Hepatocyte (in vitro differentiated cells): ENCODE results near the gene ANKRD55. TPM values are rescaled to one million over a fixed set of nuclear protein-coding genes. Genes with fewer than 3 reads are reported as not detected.
A peak's percentile ranks its signal among the peaks of the same experiment; 100 is the strongest.

Source experiments
- DNase-seq: peaks from one replicate; pipeline ENCODE4 v3.0.0-alpha.2; 2016; ENCODE audit warnings: low spot score
- H2AFZ ChIP-seq: fragments of 200-600 bp; sonication (generic); 2 replicates; pipeline ENCODE4 v1.6.0; 2016; ENCODE audit warnings: antibody characterized with exemption, mild to moderate bottlenecking
- H3K27ac ChIP-seq: fragments of 200-600 bp; sonication (generic); 2 replicates; pipeline ENCODE4 v1.5.1; 2016; ENCODE audit warnings: mild to moderate bottlenecking
- H3K27me3 ChIP-seq: fragments of 200-600 bp; sonication (generic); 2 replicates; pipeline ENCODE4 v1.6.1; 2016
- H3K36me3 ChIP-seq: fragments of 200-600 bp; sonication (generic); replicated peaks from 2 replicates; pipeline ENCODE4 v1.5.1; 2016; ENCODE audit warnings: low read depth; ENCODE audit not compliant: insufficient read depth
- H3K4me1 ChIP-seq: fragments of 200-600 bp; sonication (generic); 2 replicates; pipeline ENCODE4 v1.5.1; 2016; ENCODE audit warnings: mild to moderate bottlenecking, moderate library complexity; ENCODE audit not compliant: insufficient read depth
- H3K4me2 ChIP-seq: fragments of 200-600 bp; sonication (generic); 2 replicates; pipeline ENCODE4 v1.6.0; 2016
- H3K4me3 ChIP-seq: fragments of 200-600 bp; sonication (generic); 2 replicates; pipeline ENCODE4 v1.5.1; 2016; ENCODE audit warnings: mild to moderate bottlenecking
- H3K79me2 ChIP-seq: fragments of 200-600 bp; sonication (generic); 2 replicates; pipeline ENCODE4 v1.6.0; 2017; ENCODE audit warnings: mild to moderate bottlenecking
- H3K9me2 ChIP-seq: fragments of 200-600 bp; sonication (generic); replicated peaks from 2 replicates; pipeline ENCODE4 v1.6.0; 2017; ENCODE audit warnings: mild to moderate bottlenecking; ENCODE audit not compliant: insufficient read depth
- H3K9me3 ChIP-seq: fragments of 200-600 bp; sonication (generic); 2 replicates; pipeline ENCODE4 v1.5.1; 2016; ENCODE audit warnings: low read depth, mild to moderate bottlenecking
- H4K20me1 ChIP-seq: fragments of 200-600 bp; sonication (generic); 2 replicates; pipeline ENCODE4 v1.6.0; 2016; ENCODE audit warnings: mild to moderate bottlenecking; ENCODE audit not compliant: insufficient read depth, poor library complexity, severe bottlenecking
- EZH2 ChIP-seq: fragments of 200-600 bp; sonication (generic); IDR thresholded peaks from 2 replicates; pipeline ENCODE4 v1.6.1; 2016; ENCODE audit warnings: antibody characterized with exemption, mild to moderate bottlenecking, borderline replicate concordance
- EZH2phosphoT487 ChIP-seq: fragments of 200-600 bp; sonication (generic); IDR thresholded peaks from one replicate; pipeline ENCODE4 v1.6.1; 2018; ENCODE audit warnings: antibody characterized with exemption, mild to moderate bottlenecking, low read depth, moderate library complexity; ENCODE audit not compliant: unreplicated experiment, severe bottlenecking
- WGBS: methylation state at CpG from one replicate; pipeline ENCODE4 v1.1.6; 2016; ENCODE audit warnings: low lambda C conversion rate; ENCODE audit errors: missing lambda C conversion rate; 5-methylcytosine and 5-hydroxymethylcytosine counted together
- polyA plus RNA-seq: library from polyadenylated mRNA; unstranded; fragments of >200 nt; fragmentation: Nextera tagmentation; extraction: Ambion mirVana; gene quantifications from 2 replicates; pipeline ENCODE4 v1.2.1, GENCODE V29; 2016
- total RNA-seq: library from RNA; depleted of rRNA; stranded (reverse); fragments of >200 nt; gene quantifications from 2 replicates; pipeline ENCODE4 v1.2.3, GENCODE V29; 2014
- TF ChIP-seq, protein P1 (sequence below): fragments of 200-600 bp; sonication (generic); IDR thresholded peaks from 2 replicates; pipeline ENCODE4 v1.5.1; 2016; ENCODE audit warnings: antibody characterized with exemption, mild to moderate bottlenecking; ENCODE audit not compliant: poor library complexity

Gene ANKRD55
- total and polyA plus RNA-seq, 2 experiments from 2014 or later, result 0.20 to 0.31 TPM

DNA sequence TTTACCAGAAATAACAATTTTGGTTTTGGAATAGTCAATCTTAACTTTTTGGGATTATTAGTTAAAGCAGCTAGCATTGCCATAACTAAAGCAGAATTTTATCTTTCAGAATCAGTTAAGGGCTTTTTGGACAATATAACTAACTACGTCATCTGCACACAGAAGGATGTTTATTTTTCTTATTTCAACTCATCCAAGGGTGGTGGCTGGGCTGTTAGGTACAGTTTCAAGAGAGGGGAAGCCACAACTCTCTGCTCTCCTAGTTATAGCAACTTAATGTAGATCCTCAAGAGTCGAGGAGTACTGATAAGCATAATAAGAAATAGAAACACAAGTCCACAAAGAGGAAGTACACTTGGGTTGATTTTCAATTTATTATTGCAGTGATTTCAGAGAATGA, 65.6 kb downstream of the ANKRD55 start:
- TF ChIP-seq, protein P1, sequence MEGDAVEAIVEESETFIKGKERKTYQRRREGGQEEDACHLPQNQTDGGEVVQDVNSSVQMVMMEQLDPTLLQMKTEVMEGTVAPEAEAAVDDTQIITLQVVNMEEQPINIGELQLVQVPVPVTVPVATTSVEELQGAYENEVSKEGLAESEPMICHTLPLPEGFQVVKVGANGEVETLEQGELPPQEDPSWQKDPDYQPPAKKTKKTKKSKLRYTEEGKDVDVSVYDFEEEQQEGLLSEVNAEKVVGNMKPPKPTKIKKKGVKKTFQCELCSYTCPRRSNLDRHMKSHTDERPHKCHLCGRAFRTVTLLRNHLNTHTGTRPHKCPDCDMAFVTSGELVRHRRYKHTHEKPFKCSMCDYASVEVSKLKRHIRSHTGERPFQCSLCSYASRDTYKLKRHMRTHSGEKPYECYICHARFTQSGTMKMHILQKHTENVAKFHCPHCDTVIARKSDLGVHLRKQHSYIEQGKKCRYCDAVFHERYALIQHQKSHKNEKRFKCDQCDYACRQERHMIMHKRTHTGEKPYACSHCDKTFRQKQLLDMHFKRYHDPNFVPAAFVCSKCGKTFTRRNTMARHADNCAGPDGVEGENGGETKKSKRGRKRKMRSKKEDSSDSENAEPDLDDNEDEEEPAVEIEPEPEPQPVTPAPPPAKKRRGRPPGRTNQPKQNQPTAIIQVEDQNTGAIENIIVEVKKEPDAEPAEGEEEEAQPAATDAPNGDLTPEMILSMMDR, result no peak
- TF ChIP-seq EZH2, result no peak
- no peak for TF ChIP-seq EZH2phosphoT487
- no peak overlapping the region for H3K4me2 ChIP-seq
- H3K9me3 ChIP-seq, result no peaks in the 10 kb centered on the region
- no peaks in the 10 kb centered on the region for H3K79me2 ChIP-seq
- H3K36me3 ChIP-seq, result no peaks in the 10 kb centered on the region
- no peak overlapping the region for H2AFZ ChIP-seq
- 63% methylated on average over 2 of the region's 2 CpGs for WGBS
- no peaks in the 10 kb centered on the region for H4K20me1 ChIP-seq
- H3K9me2 ChIP-seq, result no peaks in the 10 kb centered on the region
- DNase-seq, result no peak
- H3K4me1 ChIP-seq, result peaks cover 11% of the 10 kb centered on the region
- no peaks in the 10 kb centered on the region for H3K27me3 ChIP-seq
- H3K4me3 ChIP-seq, result no peak overlapping the region
- peak overlapping the region; percentile 10 for H3K27ac ChIP-seq

DNA sequence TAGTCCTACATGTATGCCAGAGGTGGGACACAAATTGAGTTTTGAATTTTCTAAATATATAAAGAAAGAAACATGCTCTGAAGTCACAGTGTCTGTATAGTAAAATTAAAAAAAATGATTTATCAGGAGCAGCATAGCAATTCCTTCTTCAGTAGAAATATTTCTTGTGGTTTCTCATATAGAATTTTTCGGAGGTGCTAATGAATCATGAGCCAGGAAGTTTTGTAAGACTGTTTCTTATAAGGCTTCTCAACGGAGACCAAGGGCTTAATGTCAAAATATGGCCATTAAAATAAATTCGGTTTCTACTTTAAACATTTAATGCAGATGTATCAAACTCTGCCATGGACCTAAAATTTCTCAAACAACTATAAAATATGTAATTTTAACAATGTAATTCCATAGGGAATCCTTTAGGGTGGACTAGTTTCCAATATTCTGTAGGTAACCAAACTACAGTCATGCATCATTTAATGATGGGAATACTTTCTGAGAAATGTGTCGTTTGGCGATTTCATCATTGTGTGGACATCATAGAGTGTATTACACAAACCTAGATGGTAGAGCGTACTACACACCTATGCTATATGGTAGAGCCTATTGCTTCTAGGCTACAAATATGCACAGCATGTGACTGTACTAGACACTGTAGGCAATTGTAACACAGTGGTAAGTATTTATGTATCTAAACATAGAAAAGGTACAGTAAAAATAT, 66.3 kb downstream of the ANKRD55 start:
- Histone ChIP-seq H3K9me2 (no peaks in the 10 kb centered on the region), H3K4me3 (no peak overlapping the region), H2AFZ (no peak overlapping the region), H3K79me2 (no peaks in the 10 kb centered on the region), H3K4me1 (peaks cover 11% of the 10 kb centered on the region), H3K36me3 (no peaks in the 10 kb centered on the region), H3K4me2 (no peak overlapping the region), H4K20me1 (no peaks in the 10 kb centered on the region), H3K9me3 (no peaks in the 10 kb centered on the region), H3K27me3 (no peaks in the 10 kb centered on the region), H3K27ac (no peak overlapping the region)
- no peak for TF ChIP-seq EZH2phosphoT487
- 95% methylated on average over 6 of the region's 6 CpGs for WGBS
- no peak for DNase-seq

DNA sequence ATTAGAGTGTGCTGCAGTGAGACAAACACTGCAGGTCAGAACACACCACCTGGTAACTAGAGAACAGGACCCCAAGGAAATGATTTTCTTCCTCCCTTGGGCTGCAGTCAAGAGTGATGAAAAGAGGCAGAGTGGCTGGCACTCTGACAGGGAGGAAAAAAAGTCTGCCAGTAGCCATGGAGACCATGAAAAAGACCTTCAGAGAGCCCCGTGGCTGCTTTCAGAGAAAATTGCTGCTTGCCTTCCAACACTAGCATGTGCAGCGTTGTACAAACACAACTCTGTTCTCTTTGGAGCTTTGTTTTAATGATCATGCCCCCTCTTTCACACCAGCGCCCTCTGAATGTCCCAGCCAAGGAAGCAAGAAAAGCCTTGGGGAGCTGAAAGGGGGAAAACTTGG, 68.8 kb downstream of the ANKRD55 start:
- H3K9me2 ChIP-seq, result no peaks in the 10 kb centered on the region
- 38% methylated on average over 3 of the region's 3 CpGs for WGBS
- no peaks in the 10 kb centered on the region for H3K9me3 ChIP-seq
- no peaks in the 10 kb centered on the region for H4K20me1 ChIP-seq
- no peaks in the 10 kb centered on the region for H3K79me2 ChIP-seq
- H3K36me3 ChIP-seq, result no peaks in the 10 kb centered on the region
- no peaks in the 10 kb centered on the region for H3K27me3 ChIP-seq
- no peak overlapping the region for H3K27ac ChIP-seq
- no peak for DNase-seq
- TF ChIP-seq EZH2, result no peak
- TF ChIP-seq, protein P1, result no peak
- H3K4me3 ChIP-seq, result no peak overlapping the region
- peaks cover 17% of the 10 kb centered on the region for H3K4me1 ChIP-seq
- peak overlapping the region; percentile 35 for H3K4me2 ChIP-seq
- H2AFZ ChIP-seq, result no peak overlapping the region

DNA sequence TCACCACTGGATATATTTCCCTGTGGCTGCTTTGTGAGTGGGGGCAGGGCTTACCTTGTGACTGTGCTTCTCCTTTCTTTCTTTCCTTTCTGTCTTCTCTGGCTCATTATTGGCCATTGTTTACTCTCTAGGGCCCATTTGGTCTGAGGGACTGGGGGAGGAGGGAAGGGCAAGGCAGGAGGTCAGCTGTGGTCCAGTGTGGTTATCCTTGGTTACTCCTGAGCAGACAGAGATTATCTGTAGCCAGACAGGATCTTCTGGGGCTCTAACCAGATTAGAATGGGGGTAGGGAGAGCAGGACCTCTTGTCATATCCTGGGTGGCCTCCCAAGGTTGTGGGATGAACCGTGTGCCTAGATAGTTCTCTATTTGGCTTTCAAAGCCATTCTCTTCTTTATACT, 71.2 kb downstream of the ANKRD55 start:
- Histone ChIP-seq H3K4me2 (no peak overlapping the region), H3K9me3 (no peaks in the 10 kb centered on the region), H3K79me2 (no peaks in the 10 kb centered on the region), H3K36me3 (no peaks in the 10 kb centered on the region), H2AFZ (no peak overlapping the region), H3K27me3 (no peaks in the 10 kb centered on the region), H3K4me1 (peaks cover 28% of the 10 kb centered on the region), H3K27ac (peak overlapping the region; percentile 2), H3K9me2 (no peaks in the 10 kb centered on the region), H3K4me3 (no peak overlapping the region), H4K20me1 (no peaks in the 10 kb centered on the region)
- TF ChIP-seq, protein P1, result no peak
- TF ChIP-seq EZH2phosphoT487 (no peak), EZH2 (no peak)
- no peak for DNase-seq
- WGBS, result 80% methylated on average over 1 of the region's 1 CpG
